Stimulated activated CD4-positive, alpha-beta T cell treated with anti-CD3 and anti-CD28 coated beads, TNF-alpha, amount 100 ng/mL, for 4 hours (primary cell): Measurements from ENCODE around the gene SLCO2A1.
"Not testable (repeated sequence)": the region's sequence is repeated elsewhere in the genome, so short reads cannot be mapped to it uniquely, and the experiment has no call there.

ENCODE experiments used
- DNase-seq, 3 experiments: peaks; one replicate each; pipeline ENCODE4 v3.0.0-alpha.2; 2020; ENCODE audit warnings: low read depth in 3 of 3

The SLCO2A1 gene

DNA sequence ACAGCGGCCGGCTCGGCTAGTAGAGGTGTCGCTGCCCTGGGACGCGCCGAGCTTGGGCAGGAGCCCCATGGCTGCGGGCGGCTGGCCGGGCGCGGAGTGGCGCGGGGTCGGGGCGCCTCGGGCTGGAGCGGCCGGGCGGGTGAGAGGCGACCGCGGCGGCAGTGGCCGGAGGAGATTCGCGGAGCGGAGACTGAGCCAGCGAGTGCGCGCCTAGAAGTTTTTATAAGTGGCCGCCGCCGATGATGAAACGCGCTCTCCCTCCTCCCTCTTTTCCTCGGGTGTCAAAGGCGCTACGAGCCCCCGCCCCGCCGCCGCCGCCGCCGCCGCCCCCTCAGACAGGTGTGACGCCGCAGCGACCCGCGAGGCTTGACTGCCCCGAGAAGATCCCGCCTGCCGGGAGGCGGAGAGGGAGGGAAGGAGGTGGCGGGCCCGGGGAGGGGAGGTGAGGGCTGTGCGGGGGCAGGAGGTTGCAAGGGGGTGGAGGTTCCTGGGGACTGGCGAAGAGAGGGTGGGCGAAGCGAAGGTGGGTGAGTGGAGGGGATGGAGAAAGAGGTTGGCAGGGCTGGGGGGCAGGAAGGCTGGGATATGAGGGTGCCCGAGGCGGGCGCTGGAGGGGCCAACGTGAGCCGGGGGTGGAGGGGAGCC is at the start of gene SLCO2A1:
Gene SLCO2A1, minus strand, starts transcription at position 192 of the 645 bp plus-strand sequence. Its CDS starts 123 bp downstream, at position 69.
- peak in 1 of 3 experiments; percentile 8 for DNase-seq

DNA sequence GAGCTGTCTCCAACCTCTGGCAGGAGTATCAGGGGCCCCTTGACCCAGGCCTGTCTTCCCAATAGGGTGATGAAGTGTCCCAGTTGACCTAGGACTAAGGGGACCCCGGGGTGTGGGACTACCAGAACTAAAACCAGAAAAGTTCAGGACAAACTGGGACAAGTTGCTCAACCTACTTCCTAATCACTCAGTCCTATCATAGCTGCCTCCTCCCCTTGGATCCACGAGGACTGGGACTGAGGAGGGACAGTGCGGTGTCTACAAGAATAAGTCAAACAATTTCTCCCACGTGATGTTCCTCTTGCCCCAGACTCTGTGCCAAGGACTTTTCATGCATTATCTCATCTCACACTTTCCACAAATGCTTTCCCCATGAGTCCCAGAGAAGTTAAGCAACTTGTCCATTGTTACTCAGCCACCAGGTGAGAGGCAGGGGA is 49.4 kb upstream of the SLCO2A1 start:
- no peak for DNase-seq

GRCh38 chr3:134078169-134078831 is 48.6 kb upstream of the SLCO2A1 start:
- DNase-seq: no peak

- no peak for DNase-seq
Observed at GRCh38 chr3:134077649-134078161, 48.0 kb upstream of the SLCO2A1 start.

DNA sequence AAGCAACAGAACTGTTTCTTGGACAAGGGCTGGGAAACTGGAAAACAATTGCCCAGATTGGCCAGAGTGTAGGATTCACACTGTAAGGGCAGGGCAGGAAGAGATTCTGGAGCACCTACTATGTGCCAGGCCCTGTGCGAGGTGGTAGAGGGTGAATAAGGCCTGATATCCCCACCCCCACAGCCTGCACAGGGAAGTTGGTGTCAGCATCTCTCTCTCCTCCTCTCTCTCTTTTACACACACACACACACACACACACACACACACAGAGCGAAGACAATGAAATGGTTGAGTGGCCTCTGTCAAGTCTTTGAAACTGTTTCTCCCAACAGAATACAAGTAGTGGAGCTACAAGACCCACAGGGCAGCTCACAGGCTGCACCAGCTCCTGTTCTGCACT is 47.1 kb upstream of the SLCO2A1 start:
- DNase-seq: no peak

GRCh38 chr3:134075846-134076245 is 46.1 kb upstream of the SLCO2A1 start:
- no peak for DNase-seq

DNA sequence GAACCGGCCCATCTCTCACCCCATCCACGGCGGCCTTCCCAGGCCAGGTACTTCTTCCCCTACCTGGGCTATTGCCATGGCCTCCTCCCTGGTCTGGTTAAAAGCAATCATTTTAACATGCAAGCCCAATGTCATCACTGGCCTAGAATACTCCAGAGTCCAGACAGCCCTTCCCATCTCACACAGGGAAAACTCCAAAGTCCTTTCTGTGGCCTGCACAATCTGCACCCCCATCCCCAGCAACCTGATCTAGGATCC is 45.8 kb upstream of the SLCO2A1 start:
- DNase-seq: no peak

DNA sequence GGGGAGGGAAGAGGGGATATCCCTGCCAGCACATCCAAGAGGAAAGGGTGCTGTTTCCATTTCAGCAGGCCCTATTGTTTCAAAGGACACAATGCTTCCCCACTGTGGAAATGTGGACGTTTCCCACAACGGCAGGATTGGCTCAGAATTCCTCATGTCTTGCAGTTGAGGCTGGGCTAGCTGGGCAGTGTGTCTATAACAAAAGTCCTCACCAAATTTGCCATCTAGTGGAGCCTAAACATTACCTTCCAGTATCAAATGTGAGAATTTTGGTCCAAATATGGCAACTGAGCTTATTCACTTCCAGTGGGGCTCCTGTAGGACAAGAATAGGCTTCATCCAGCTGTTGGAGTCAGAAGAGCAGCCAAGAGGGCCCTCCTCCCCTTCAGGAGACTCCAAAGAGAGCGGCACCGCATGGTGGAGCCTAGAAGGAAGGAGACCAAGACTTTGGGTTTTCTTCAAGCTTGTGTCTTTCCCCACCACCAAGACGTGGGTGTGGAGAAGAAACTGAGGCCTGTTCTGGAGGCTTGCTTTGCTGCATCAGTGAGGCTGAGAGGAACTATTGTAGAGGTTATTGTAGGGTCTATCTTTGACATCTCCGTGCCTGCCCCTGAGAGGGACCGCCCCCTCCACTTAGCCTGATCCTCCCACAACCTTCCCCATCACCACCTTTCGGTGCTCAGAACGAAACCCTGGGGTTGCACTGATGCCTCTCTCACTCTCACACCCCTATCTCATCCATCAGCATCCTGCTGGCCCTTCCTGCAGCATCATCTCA is 45.3 kb upstream of the SLCO2A1 start:
- DNase-seq: no peak

DNA sequence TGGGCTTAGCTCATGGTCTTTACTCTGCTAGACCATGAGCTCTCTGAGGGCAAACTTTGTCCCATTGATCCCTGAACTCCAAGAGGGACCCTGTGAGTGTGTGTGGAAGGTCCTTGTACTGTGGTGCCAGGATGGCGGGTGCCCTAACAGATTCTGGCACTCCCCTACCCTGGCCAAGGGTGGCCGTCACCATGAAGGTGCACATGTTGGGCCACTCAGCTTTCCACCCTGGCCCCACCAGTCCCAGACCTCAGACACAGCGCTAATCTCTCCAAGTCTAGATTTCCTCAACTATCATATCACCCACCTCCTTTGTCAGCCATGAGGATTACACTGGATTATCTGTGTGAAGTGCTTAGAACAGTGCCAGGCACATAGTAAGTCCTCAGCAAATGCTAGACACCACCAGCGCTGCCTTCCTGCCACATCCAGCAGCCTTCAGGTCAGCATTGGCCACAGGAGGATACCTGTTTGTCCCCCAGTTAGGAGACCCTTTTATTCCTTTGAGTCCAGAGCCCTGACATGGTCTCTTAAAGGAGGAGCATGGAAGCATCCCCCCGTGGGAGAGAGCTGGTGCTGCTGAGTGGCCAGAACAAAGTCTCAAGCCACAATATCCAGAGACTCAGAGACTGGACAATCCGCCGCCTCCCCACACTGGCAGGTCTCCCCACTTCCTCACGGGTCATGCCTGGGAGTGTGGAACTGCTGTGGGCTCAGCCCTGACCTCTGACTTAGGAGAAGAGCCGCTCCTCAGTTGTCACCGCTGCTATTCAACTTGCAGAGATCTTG is 44.5 kb upstream of the SLCO2A1 start:
- DNase-seq: no peak

DNA sequence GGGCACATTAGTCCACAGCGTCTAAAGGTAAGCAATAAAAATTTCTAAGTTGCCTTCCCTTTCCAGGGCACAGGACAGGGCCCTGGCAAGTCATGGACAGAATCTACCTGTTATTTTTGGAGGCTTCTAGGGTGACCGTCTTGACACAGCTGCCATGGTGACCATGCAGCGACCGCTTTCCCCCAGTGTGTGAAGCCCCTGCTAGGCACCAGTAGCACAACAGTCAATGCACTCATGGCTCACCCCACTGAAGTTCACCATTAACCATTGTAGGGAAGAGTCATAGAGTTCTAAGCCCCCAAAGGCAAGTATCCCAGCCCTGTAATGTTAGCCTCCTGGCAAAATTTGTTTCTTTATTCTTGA is 43.8 kb upstream of the SLCO2A1 start:
- no peak for DNase-seq

DNA sequence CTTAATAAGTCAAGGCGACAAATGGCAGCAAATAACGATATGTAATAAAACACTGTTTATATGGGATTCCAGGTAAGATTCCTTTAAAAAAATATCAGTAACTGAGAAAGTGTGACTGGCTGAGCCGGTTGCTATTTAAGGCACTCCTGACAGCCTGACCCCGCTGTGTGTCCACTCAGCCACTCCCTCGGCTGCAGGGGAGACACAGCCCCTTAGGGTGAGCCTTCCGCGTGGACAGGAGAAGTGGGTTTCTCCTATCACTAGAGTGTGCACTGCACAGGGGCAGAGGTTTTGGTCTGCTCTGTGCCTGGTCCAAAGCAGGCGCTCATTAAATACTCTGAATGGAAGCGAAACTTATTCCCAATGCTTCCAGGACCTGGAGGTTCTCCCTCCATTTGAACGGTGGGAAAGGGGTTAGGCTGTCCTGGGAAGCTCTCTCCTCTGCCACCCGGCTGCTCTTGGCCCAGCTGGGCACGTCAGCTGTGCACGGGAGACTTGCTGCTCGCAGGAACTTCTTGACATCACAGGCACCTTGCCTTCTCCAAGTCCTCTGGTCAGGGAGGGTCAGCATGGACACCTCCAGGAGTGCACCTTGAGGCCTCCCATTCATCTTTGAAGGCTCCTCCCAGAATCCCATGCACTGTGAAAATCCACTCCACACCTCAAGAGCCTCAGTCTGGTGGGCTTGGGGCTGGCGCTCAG is 43.3 kb upstream of the SLCO2A1 start:
- no peak for DNase-seq

GRCh38 chr3:134070281-134070680 is 40.6 kb upstream of the SLCO2A1 start:
- not testable (repeated sequence) for DNase-seq

- no peak for DNase-seq
Observed at GRCh38 chr3:134068429-134068828, 38.7 kb upstream of the SLCO2A1 start.

DNA sequence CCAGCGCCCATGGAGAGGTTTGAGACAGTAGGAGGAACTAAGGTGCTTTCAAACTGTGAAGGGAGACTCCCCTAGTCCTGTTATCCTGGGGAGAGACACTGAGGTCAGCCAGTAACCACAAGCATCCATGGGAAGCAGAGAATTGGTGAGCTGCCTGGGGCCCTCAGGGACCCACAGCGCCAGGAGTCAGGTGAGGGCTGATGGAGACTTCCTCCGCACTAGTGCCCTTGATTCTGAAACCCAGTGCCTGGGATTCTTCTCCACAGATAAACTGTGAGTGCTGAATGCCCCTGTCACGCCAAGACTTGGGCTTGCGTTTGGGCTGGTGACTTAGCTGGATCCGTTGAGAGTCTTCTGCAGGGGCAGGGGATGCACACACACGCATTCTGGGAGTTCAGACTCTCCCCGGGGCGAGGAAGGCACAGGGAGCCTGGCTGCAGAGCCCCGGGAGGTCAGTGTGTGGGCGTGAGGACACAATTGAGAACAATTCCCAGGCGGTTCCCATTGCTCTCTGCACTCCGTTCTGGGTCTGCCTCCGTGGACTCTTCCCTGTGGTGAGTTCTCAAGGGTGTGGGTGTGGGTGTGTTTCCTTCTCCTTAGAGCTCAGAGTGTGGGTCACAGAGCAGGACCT is 37.9 kb upstream of the SLCO2A1 start:
- DNase-seq: no peak

- no peak for DNase-seq
Observed at GRCh38 chr3:134066651-134067530, 37.2 kb upstream of the SLCO2A1 start.

- DNase-seq: no peak
Observed at GRCh38 chr3:134066158-134066541, 36.4 kb upstream of the SLCO2A1 start.

- DNase-seq: no peak
Observed at GRCh38 chr3:134065252-134066157, 35.8 kb upstream of the SLCO2A1 start.

- DNase-seq: no peak
Observed at GRCh38 chr3:134064081-134064480, 34.4 kb upstream of the SLCO2A1 start.

DNA sequence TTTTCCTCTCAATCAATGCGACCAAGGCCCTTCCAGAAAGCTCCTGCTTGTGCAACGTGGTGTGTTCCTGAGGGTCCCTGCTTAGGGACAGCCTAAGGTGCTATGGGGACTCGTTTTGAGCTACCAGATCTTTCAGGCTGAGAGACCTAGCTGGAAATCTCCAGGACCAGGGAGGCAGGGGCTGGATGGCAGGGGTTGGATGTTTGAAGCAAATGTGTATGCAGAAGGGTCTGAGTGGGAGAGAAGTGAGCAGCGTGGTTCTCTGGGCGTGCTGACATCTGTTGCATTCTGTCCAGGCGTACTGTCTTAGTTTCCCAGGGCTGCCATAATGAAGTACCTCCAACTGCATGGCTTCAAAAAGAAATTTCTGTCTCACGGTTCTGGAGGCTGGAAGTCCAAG is 31.7 kb upstream of the SLCO2A1 start:
- DNase-seq: no peak
